NCI-H1694 treated with DMSO at 0.1 percent for 48 hours (cell line): ENCODE data around the gene ARHGAP6.

Experiments used
- DNase-seq: peaks from one replicate; lab custom pipeline; 2025; lab: John Stamatoyannopoulos, UW

The ARHGAP6 gene

DNA sequence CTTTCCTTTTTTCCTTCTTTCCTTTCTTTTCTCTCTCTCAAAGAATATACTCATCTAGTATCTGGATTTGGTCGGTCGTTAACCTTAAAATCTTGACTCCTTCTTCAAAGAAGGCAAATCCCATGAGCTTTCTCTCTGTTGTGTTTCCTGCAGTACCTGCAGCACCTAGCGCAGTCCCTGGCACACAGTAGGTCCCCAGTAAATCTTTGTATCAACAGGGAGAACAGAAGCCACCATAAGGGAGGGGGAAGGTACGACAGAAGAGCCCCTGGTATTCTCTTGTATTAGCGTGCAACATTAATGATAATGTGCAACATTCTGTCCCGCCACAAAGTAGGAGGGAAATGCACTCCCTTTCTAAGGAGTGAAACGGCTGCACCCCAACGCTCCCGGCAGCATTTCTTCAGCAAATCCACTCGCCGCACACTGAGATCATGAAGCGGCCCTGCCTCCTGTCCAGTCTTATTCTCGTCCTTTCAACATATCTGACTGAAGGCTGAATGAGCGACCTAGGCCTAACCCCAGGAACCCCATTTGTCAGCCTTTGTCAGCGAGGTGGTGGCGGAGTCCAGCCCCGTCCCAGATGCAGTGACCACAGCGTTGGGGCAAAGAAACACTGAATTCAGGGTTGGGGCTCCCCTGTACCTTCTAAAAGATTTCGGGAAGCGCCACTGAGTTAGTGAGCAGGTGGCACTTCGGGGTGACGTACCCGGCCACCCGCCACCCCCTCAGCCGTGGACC, 238.8 kb downstream of the ARHGAP6 start:
- DNase-seq, result no peak

DNA sequence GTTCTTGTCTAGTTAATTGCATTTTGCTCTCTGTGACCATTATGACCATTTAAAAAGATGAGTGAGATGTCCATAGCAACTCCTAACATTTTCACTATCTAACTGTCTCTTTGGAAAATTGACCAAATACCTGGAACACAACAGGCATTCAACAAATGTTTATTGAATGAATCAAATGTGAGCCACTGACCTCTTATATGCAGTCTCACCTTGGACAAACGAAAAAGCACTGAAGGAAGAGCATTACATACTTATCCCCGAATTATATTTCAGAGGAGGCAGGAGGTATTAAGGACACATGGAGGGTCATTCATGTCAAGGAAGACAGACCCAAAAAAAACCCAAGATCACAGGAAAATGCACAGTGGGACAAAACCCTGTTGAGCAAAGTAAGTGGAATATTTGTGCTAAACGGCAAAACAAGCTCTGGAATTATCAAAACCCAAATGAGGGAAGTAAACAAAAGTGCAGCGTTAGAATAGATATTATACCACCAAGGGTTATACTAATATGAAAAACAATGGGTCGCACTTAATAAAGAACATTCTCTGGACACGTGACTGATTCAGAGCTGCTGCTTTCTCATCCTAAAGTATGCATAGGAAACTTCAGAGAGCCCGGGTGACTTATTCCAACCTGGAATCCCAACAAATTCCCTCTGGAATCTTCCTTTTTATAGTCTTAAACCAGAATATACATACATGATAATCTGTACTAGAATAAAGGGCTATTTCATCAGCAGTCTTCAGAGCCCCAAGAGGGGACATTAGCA, 240.6 kb downstream of the ARHGAP6 start:
- no peak for DNase-seq

DNA sequence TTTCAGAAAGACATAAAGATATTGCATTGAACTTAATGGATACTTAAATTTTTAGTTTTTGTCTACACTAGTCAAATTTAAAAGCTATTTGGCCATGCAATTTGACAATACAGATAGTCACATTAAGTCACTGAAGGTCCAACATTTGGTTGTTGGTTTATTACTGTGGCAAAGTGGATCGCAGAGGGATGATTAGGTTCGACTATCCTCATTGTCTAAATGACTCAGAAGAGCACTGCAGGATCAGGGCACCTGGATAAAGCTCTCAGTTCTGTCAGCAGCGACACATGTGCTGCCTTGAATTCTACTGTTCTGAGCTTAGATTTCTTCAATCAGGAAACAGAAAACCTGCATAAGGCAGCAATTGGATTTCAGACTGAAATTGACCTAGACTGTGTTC, 241.8 kb downstream of the ARHGAP6 start:
- no peak for DNase-seq

DNA sequence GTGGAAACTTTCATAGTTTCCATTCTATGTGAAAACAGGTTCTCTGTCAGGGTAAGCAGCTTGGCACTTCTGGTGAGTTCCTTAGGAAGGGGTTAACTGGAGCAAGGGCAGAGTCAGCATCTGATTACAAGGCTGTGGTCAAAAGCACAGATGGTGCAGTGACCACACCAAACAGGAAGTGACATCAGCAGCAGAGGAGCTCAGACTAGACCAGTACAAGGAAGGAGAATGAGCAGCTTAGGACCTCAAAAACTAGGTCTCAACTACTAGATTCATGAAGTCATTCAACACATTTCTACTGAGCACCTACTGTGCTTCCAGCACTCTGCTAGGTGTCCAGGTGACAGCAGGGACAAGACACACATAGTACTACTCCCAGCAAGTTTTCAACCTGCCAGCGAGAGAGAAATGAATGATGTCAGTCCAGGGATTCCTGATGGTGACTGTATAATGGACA, 242.3 kb downstream of the ARHGAP6 start:
- DNase-seq, result no peak

DNA sequence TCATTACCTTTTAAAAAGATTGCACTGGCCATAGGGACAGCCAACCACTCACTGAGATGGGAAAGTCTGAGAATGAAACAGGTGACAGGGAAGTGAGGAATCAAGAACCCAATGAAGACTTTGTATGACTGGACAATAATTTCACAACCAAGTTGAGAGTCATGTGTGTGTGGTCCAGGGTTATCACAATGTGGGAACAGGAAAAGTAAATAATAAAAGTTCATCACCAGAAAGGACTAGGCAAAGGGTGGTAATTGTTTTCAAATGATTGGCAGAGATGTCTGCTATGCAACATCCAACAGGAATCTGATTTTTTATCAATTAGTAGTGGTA, 243.2 kb downstream of the ARHGAP6 start:
- no peak for DNase-seq

DNA sequence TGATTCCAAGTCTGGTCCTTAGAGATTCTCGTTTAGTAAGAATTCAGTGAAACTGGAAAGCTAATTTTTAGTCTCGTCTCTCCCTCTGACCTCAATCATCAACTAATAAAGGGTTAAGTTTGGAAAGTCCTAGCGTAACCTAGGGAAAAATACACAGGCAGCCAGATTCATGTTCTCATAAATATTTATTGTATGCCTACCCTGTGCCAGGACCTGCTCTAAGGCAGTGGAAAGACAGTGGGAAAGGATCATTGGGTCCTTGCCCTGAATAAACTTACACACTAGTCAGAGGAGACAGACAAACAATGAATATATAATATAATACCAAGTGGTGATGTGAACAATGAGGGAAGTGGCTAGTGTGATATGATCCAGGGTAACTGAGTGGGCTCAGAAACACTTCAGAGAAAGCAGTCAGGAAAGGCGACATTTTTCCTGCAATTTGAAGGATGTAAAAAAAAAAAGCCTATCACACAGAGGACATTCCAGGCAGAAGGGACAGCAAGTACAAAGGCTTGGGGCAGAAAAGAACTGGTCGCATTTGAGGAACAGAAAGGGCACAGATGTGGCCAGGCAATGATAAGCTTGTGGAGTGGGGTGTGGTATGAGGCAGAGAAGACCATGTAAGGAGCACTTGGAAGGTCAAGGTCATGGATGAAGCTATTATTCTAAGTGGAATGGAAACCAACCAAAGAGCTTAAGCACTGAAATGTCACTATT, 243.8 kb downstream of the ARHGAP6 start:
- DNase-seq, result no peak

DNA sequence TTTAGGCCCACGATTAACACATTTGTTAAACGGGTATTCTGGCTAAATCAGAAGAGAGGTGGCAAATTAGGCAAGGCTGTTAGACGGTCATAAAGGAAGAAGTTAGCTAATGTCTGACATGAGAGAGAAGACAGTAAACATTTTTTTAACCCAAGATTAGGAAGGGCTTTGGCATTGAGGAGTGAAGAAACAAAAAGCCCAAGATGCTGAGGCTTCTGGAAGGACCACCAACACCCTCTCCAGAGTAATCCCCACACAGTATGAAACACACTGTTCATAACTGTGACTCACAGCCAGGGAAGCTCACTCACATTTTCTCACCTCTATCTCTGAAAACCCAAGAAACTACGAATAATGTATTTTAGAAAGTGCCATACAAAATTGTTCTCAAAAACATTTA, 244.9 kb downstream of the ARHGAP6 start:
- no peak for DNase-seq

DNA sequence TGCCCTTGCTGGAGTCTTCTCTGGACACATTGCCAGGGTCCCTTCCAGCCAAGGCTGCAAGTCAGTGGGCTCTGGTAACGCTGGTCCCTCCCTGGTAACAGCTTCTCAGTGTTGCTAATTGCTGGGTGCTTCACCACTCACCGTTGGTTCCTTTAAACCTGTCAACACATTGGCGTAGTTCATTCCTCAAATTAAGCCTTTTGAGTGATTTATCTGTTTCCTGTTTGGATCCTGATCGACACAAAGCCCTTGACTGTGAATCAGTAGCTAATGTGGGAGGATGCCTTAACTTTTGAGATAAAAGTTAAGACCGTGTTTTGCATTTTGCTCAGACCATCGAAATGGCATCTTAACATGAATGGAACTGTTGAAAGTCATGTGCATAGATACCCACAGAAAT, 246.6 kb downstream of the ARHGAP6 start:
- no peak for DNase-seq

DNA sequence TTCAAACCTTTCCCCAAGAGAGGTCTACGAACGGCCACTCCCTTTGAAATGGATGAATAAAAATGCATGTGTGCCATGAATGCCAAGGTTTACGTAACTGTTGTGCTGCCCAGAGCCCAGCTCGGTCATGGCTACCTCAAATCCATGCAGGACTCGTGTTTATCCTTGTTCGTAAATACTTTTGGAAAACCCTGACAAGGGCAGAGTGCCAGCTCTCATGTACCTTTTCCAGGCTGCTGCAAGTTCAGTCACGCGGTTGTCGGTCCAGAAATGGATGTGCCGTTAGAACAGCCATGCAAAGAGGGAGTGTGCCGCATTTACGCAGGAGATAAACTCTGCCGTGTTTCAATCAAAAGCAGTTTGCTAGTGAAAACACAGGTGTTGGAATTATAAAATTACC, 249.1 kb downstream of the ARHGAP6 start:
- DNase-seq, result no peak

DNA sequence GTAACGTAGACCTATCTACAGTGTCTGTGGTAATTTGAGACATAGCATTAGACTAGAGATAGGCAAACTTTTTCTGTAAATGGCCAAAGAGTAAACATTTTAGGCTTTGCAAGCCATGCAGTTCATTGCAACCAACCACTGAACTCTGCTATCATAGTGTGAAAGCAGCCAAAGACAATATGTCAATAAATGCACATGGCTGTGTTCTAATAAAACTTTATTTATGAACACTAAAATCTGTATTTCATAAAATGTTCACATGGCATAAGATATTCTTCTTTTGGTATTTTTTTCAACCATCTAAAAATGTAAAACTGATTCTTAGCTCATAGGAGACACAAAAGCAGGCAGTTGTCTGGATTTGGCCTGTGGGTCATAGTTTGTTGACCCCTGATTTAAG, 251.6 kb downstream of the ARHGAP6 start:
- no peak for DNase-seq

DNA sequence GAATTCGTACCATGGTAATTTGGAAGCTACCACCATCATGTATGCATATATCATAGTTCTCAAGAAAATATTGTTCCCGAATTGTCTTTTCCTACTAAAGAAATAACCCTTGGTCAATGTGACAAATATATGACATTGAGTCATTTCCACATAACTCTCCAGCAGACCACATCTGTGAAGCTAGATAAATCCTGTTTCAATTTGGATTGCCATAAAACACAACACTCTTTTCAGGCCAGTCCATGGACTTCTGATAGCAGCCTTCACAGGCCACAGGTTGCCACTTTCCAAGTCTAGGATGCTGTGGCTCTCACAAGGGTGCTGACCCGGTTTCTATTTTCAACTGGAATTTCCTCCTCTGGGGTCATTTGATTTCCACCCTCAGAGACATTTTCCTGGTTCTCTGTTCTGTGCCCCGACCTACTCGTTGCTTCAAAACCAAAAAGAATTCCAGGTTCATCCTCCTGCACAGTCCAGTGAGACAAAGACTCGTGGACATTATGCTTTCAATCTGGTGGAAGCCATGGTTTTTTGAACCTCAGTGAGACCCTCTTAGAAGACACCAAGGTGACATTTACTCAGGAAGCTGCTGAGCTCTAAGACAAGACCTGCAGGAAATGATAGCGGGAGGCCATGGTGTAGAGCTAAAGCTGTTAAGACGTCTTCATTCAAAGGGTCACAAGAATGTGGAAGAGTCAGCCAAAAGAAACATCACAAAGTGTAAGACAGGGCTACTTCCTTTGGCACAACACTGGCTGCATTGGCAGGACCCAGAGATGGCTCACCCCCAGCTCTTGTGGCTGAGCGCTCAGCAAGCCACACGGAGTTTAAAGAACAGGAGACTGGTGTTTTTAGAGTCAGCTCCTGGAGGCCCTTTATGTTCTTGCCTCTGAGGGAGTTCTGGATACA, 252.8 kb downstream of the ARHGAP6 start:
- no peak for DNase-seq

DNA sequence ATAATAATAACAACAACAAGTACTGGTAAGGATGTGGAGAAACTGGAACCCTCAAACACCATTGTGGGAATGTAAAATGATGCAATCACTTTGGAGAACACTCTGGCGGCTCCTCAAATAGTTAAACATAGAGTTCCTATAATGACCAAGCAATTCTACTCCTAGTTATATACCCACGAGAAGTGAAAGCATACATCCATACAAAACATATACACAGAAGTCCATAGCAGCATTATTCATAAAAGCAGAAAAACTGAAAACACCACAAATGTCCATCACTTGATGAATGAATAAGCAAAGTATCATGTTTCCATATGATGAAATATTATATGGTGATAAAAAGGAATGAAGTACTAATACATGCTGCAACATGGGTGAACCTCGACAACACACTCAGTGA, 255.8 kb downstream of the ARHGAP6 start:
- no peak for DNase-seq

DNA sequence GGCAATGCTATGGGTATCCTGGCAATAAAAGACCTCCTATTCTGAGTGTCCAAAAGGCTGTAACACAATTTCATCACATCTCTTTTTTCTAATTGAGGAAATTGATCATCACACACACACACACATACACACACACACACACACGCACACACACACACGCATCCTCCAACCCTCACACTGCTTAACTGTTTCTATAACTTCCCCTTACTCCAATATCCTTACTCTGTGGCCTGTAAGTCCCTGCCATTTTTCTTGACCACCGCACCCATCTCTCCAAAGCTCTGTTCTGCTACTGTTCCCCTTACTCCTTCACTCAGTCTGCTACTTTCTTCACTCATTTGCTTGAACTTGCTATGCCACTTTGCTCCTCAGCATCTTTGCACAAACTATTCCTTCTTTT, 256.9 kb downstream of the ARHGAP6 start:
- DNase-seq, result no peak

DNA sequence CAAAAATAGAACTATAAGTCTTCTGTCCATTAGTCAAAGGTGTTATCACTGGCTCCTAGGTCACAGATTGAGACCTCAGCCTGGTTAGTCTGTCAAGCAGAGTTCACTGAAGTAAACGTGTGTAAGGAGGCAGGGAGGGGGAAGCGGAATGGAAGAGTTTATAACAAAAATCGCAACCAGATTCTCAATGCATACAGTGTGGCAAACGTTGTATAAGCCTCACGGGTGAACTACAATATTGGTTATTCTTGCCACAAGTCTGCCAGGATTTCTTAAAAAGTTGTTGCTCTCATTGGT, 257.7 kb downstream of the ARHGAP6 start:
- no peak for DNase-seq

DNA sequence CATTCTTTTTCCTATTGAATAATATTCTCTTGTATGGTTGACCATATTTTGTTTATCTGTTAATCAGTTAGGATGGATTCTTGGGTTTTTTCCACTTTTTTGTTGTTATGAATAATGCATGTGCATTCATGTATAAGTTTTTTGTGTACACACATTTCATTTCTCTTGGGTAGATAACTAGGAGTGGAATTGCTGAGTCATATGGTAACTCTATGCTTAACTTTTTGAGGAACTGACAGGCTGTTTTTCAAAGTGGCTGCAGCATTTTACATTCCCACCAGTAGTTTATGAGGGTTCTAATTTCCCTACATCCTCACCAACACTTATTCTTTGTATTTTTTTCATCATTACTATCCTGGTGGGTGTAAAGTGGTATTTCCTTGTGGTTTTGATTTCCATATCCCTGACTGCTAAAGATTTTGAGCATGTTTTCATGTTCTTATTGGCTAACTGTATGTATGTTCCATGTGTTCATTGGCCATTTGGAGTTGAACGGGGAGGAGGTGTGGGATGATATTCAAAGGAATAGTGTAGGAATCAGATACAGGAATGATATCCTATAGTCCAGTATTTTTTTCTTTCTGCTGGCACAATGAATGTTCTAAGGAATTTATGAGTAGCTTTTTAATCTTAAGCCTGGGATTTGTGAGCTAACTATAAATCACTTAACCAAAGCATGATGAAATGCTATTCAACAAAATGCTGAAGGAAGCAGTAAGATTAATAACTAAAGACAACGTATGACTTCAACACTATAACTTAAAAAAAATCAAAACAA, 258.2 kb downstream of the ARHGAP6 start:
- no peak for DNase-seq

DNA sequence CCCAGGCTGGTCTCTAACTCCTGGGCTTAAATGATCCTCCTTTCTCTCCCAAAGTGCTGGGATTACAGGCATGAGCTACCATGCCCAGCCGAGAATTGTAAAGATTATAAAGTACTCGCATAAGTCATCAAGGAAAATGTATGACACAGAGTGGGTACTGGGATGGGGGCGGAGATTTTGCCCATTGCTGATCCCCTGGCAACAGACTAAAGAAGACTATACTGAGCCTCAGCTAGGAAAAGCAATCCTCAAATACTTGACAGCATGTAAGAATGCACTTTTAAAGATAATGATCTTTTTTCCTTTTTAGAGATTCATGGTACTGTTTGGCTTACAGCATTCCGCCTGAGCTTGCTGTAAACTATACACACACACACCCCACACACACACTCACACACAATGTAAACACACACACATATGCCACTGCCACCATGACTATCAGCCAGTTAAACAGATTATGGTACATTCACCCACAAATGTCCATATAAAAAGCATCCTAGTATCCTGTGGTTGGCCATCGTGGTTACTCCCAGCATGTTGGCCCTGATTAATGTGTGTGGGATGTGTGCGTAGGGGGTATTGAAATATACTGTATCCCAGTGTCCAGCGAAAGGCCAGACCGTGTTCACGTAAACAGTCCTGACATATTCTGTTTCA, 259.5 kb downstream of the ARHGAP6 start:
- DNase-seq, result no peak

DNA sequence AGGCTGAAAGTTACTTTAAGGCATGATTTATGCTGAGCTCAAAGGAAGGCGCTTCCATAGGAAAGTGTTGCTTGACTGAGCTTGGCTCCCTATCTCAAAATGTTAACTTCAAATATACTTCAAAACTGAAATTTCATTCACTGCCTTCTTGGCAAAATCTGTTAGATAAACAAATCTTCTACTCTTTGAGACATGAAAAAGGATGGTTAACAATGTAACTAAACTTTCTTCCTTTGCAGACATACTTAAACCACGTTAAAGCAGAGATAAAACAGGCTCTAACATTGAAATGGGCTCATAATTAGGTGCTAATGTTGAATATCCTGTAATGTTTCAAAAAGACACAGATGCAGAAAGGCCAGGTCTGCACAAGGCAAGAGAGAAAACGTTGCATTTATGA, 262.1 kb downstream of the ARHGAP6 start:
- DNase-seq, result no peak

DNA sequence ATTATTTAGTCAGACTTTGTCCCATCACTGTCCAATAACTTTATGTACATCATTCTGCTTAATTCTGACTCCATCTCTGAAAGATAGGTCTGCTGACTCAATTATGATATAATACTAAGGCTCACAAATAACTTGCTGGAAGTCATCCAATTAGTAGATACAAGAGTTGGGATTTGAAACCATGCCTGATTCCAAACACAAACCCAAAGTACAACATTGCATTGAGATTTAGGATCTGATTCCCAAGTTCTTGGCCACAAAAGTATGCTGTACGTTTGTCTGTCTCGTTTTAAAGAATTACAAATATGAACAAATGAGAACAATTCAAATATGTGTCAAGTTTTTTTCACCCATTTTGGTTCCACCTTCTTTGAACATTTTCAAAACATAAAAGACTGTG, 263.8 kb downstream of the ARHGAP6 start:
- DNase-seq, result no peak

DNA sequence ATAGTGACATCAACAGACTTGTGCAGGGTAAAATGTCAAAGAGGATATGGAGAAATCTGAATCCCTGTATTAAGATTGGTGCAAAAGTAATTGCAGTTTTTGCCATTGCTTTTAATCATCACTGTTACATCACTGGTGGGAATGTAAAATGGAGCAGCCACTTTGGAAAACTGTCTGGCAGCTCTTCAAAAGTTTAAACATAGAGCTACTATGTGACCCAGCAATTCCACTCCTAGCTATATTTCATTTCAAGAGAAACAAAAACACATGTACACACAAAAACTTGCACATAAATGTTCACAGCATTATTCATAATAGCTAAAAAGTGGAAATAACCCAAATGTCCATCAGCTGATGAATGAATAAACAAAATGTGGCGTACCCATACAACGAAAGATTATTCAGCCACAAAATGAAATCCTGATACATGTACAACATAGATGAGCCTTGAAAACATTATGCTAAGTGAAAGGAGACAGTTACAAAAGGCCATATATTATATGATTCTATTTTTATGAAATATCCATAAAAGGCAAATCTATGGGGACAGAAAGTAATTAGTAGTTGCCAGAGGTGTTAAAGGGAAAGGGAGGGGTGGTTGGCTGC, 266.1 kb downstream of the ARHGAP6 start:
- DNase-seq, result no peak

DNA sequence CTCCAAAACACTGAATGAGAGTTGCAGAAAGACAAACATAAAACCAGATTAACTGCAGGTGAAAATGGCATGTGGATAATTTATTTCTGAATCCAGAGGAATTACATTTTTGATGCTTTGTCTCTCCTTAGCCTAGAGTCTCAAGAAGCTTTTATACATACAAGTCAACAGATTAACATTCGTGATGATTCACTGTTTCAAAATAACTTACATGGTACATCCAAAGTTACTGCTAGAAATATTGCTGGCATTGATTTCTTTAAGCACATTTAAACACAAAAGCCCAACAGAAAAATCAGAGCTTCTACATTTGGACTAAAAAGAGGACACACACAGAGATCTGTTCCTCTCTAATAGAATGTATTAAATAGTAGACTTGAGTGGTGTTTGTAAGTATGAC, 266.9 kb downstream of the ARHGAP6 start:
- no peak for DNase-seq

DNA sequence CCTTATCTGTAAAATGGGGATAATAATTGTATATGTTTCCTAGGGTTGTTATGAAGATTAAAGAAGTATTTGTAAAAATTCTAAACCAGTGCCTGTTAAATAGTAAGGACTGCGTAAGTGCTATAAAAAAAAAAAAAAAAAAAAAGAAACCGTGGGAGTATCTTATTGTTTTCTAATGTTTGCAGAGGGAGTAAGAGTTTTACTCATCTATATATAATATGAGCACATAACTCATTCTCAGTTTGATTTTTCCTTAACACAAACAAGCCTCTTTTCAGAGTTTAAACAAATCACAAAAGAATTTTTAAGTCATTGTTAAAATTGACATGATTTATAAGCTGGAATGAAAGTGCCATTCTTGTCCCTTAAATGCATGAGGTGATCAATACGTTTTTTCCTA, 267.6 kb downstream of the ARHGAP6 start:
- DNase-seq, result no peak
